T-cell (primary cell): ENCODE data around the gene ARHGEF28. TPM values are rescaled to one million over a fixed set of nuclear protein-coding genes. Genes with fewer than 3 reads are reported as not detected.

Experiments
- ATAC-seq, 4 experiments: fragments of 200-7000 bp in 3 of 4; fragments of 150-1000 bp in 1 of 4; cut with Tn5 transposase; replicated peaks in 1 of 4; 1 replicate in 3 of 4; 2 replicates in 1 of 4; pipeline ENCODE4 v1.10.0; 2021; ENCODE audit warnings: moderate library complexity in 3 of 4, mild to moderate bottlenecking in 2 of 4, moderate number of reproducible peaks in 1 of 4
- CTCF ChIA-PET, 2 donors: fragments of 300-600 bp; sonication (Branson Sonifier 250); formaldehyde crosslinking; loops; one replicate each; lab custom pipeline; 2022; ENCODE audit warnings: antibody characterized with exemption in 2 of 2; lab: Charles Lee
- POLR2A ChIA-PET, 2 donors: fragments of 300-600 bp; sonication (Branson Sonifier 250); formaldehyde crosslinking; loops; one replicate each; lab custom pipeline; 2022; ENCODE audit warnings: antibody characterized with exemption in 2 of 2; lab: Charles Lee
- DNase-seq, 35 experiments: peaks; one replicate each; pipeline versions ENCODE4 v3.0.0 to v3.0.0-alpha.2; 2013 to 2023
- H3K27ac ChIP-seq: one replicate; pipeline ENCODE4 v1.5.1; 2013; ENCODE audit warnings: low read length
- H3K27me3 ChIP-seq, 2 experiments: replicated peaks in 1 of 2; 1 replicate in 1 of 2; 2 replicates in 1 of 2; pipeline versions ENCODE4 v1.6.1 to v1.7.0; 2013; ENCODE audit warnings: low read length in 1 of 2, mixed read lengths in 1 of 2; ENCODE audit not compliant: control insufficient read depth in 2 of 2, insufficient read depth in 2 of 2; ENCODE audit errors: extremely low read depth in 1 of 2
- H3K36me3 ChIP-seq, 2 donors: 1 replicate in 1 of 2; 2 replicates in 1 of 2; pipeline versions ENCODE4 v1.6.1 to v1.7.0; 2013; ENCODE audit warnings: low read length in 1 of 2; ENCODE audit not compliant: control insufficient read depth in 2 of 2, insufficient read depth in 1 of 2; ENCODE audit errors: extremely low read depth in 1 of 2
- H3K4me1 ChIP-seq, 2 experiments: 1 replicate in 1 of 2; 2 replicates in 1 of 2; pipeline versions ENCODE4 v1.6.1 to v1.7.0; 2013; ENCODE audit warnings: low read length in 2 of 2, mixed read lengths in 1 of 2; ENCODE audit not compliant: insufficient read depth in 2 of 2, control insufficient read depth in 1 of 2; ENCODE audit errors: extremely low read depth in 1 of 2
- H3K4me3 ChIP-seq, 2 donors: 1 replicate in 1 of 2; 2 replicates in 1 of 2; pipeline versions ENCODE4 v1.5.1 to v1.7.0; 2013; ENCODE audit warnings: mild to moderate bottlenecking in 2 of 2, low read length in 1 of 2, moderate library complexity in 1 of 2; ENCODE audit not compliant: control insufficient read depth in 1 of 2; ENCODE audit errors: extremely low read depth in 1 of 2
- H3K9me3 ChIP-seq: 2 replicates; pipeline ENCODE4 v1.7.0; 2013
- H3K27ac Mint-ChIP-seq, 2 donors: one replicate each; pipeline ENCODE4 v1.8.0; 2020 to 2021; ENCODE audit warnings: mild to moderate bottlenecking in 2 of 2, mixed read lengths in 2 of 2
- H3K27me3 Mint-ChIP-seq, 2 donors: one replicate each; pipeline ENCODE4 v1.8.0; 2021 to 2022; ENCODE audit warnings: mixed read lengths in 2 of 2
- H3K36me3 Mint-ChIP-seq: one replicate; pipeline ENCODE4 v1.8.0; 2021; ENCODE audit warnings: mixed read lengths
- H3K4me1 Mint-ChIP-seq, 3 donors: one replicate each; pipeline ENCODE4 v1.8.0; 2020 to 2022; ENCODE audit warnings: mixed read lengths in 3 of 3, mild to moderate bottlenecking in 1 of 3
- H3K4me3 Mint-ChIP-seq, 3 donors: one replicate each; pipeline ENCODE4 v1.8.0; 2020 to 2022; ENCODE audit warnings: mild to moderate bottlenecking in 3 of 3, mixed read lengths in 3 of 3, moderate library complexity in 3 of 3
- H3K9me3 Mint-ChIP-seq, 3 donors: one replicate each; pipeline ENCODE4 v1.8.0; 2020 to 2022; ENCODE audit warnings: mixed read lengths in 3 of 3
- WGBS: methylation state at CpG from one replicate; pipeline ENCODE4 v1.1.5; 2013; ENCODE audit warnings: missing lambda C conversion rate; ENCODE audit not compliant: insufficient coverage; 5-methylcytosine and 5-hydroxymethylcytosine counted together
- total RNA-seq, 35 experiments: library from RNA in 6 of 35; stranded (reverse) in 6 of 35; fragments of 120-200 nt in 1 of 35; gene quantifications; one replicate each; pipeline versions ENCODE4 v1.2.1 to v1.2.4 and lab custom pipeline; 2013 to 2026

Gene ARHGEF28
- total RNA-seq, 5 donors from 2014 or later (not counting 1 experiment from before 2014, with no cell fraction given), result 0.05 to 0.73 (median 0.36) TPM

DNA sequence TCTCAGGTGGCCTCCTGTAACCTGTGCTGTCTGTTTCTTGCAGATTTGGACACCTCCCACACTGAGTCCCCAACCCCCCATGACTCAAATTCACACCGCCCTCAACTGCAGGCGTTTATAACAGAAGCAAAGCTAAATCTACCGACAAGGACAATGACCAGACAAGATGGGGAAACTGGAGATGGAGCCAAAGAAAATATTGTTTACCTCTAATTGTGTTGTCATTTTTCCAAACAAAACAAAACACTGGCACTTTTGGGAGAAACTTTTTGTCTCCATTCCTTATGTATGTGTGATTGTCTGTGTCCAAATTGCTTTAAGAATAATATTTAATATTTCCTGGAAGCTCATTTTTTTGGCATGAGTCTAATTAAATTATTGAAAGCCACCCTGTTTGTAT is 314.8 kb downstream of the ARHGEF28 start:
- no peaks in the 10 kb centered on the region for H3K4me1 Mint-ChIP-seq
- POLR2A ChIA-PET, result no interaction called here
- Histone ChIP-seq H3K4me3 (no peak overlapping the region), H3K36me3 (no peaks in the 10 kb centered on the region), H3K9me3 (no peaks in the 10 kb centered on the region), H3K27me3 (peaks cover 0 to 4% of the 10 kb centered on the region in 2 experiments), H3K27ac (no peak overlapping the region), H3K4me1 (no peaks in the 10 kb centered on the region)
- H3K36me3 Mint-ChIP-seq, result no peaks in the 10 kb centered on the region
- WGBS, result no CpG with 5 or more reads among the region's 3 CpGs
- no peak overlapping the region for H3K27ac Mint-ChIP-seq
- ATAC-seq, result no peak
- CTCF ChIA-PET, result no interaction called here
- H3K4me3 Mint-ChIP-seq, result no peak overlapping the region
- peaks cover 3 to 12% (median 4%) of the 10 kb centered on the region in 3 donors for H3K9me3 Mint-ChIP-seq
- H3K27me3 Mint-ChIP-seq, result peaks cover 7 to 24% of the 10 kb centered on the region in 2 donors
- DNase-seq, result no peak

DNA sequence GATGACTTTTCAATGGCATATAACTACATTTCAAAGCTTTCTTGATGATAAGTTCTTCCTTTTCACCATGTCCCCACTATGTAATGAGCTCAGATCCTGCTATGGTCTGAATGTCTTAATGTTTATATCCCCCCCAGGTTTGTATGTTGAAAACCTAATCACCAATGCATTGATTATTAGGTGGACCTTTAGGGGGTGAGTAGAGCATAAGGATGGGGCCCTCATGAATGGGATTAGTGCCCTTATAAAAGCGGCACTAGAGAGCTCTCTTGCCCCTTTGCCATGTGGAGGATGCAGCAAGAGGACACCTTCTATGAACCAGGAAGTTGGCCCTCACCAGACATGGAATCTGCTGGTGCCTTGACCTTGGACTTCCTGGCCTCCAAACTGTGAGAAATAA is 316.8 kb downstream of the ARHGEF28 start:
- Histone ChIP-seq H3K27me3 (peaks cover 0 to 4% of the 10 kb centered on the region in 2 experiments), H3K4me1 (no peaks in the 10 kb centered on the region), H3K27ac (no peak overlapping the region), H3K4me3 (no peak overlapping the region), H3K36me3 (no peaks in the 10 kb centered on the region), H3K9me3 (no peaks in the 10 kb centered on the region)
- ATAC-seq, result no peak
- H3K4me1 Mint-ChIP-seq, result no peaks in the 10 kb centered on the region
- DNase-seq, result no peak
- WGBS, result 100% methylated on average over 1 of the region's 1 CpG
- no peak overlapping the region for H3K4me3 Mint-ChIP-seq
- no peaks in the 10 kb centered on the region for H3K36me3 Mint-ChIP-seq
- H3K27ac Mint-ChIP-seq, result no peak overlapping the region
- H3K9me3 Mint-ChIP-seq, result peaks cover 3 to 12% (median 4%) of the 10 kb centered on the region in 3 donors
- peaks cover 7 to 19% of the 10 kb centered on the region in 2 donors for H3K27me3 Mint-ChIP-seq
- ChIA-PET CTCF (no interaction called here), POLR2A (no interaction called here)

- Mint-ChIP-seq H3K27me3 (peaks cover 7 to 19% of the 10 kb centered on the region in 2 donors), H3K9me3 (peaks cover 3 to 12% (median 4%) of the 10 kb centered on the region in 3 donors), H3K4me3 (no peak overlapping the region), H3K4me1 (no peaks in the 10 kb centered on the region), H3K27ac (no peak overlapping the region), H3K36me3 (no peaks in the 10 kb centered on the region)
- Histone ChIP-seq H3K27ac (no peak overlapping the region), H3K4me3 (no peak overlapping the region), H3K27me3 (peaks cover 0 to 4% of the 10 kb centered on the region in 2 experiments), H3K9me3 (no peaks in the 10 kb centered on the region), H3K4me1 (no peaks in the 10 kb centered on the region), H3K36me3 (no peaks in the 10 kb centered on the region)
- ATAC-seq (no peak), DNase-seq (no peak)
- ChIA-PET CTCF (no interaction called here), POLR2A (no interaction called here)
- WGBS, result no CpG with 5 or more reads among the region's 1 CpG
Observed at GRCh38 chr5:73943397-73943796, 317.4 kb downstream of the ARHGEF28 start.

DNA sequence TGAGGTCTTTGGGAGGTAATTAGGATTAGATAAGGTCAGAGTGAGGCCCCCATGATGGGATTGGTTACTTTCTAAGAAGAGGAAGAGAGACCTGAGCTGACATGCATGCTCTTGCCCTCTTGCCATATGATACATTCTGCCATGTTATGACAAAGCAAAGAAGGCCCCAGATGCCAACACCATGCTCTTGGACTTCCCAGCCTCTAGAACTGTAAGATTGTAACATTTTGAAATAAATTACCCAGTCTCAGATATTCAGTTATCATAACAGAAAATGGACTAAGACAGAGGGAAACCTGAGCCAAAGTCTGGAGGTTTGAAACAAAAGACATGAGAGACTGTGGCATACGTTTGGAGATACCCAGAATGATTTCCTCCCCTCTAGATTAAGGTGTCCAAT is 318.6 kb downstream of the ARHGEF28 start:
- Mint-ChIP-seq H3K27ac (no peak overlapping the region), H3K27me3 (peaks cover 7 to 18% of the 10 kb centered on the region in 2 donors), H3K4me1 (no peaks in the 10 kb centered on the region), H3K4me3 (no peak overlapping the region), H3K9me3 (peaks cover 3 to 12% (median 4%) of the 10 kb centered on the region in 3 donors), H3K36me3 (no peaks in the 10 kb centered on the region)
- no CpG with 5 or more reads among the region's 1 CpG for WGBS
- ChIA-PET CTCF (no interaction called here), POLR2A (no interaction called here)
- DNase-seq (no peak), ATAC-seq (no peak)
- Histone ChIP-seq H3K4me1 (no peaks in the 10 kb centered on the region), H3K27ac (no peak overlapping the region), H3K9me3 (no peaks in the 10 kb centered on the region), H3K36me3 (no peaks in the 10 kb centered on the region), H3K27me3 (no peaks in the 10 kb centered on the region), H3K4me3 (no peak overlapping the region)

DNA sequence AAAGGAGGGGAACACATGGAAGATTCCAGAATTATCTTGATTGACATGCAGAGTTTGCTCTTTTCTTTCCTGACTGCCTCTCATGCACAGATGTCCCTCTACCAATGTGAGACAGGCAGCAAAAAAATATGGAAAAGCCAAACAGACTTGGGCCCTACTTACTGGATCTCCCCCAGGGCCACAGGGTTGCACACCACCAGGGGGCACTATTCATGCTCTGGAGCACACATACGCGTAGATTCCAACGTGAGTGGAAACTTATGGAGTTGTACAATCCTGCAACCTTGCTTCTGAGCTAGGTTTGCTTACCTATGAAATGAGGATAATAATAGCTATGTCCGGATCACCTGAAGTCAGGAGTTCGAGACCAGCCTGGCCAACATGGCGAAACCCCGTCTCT is 319.5 kb downstream of the ARHGEF28 start:
- ATAC-seq, result no peak
- POLR2A ChIA-PET, result no interaction called here
- WGBS, result 96% methylated on average over 3 of the region's 7 CpGs
- Histone ChIP-seq H3K4me3 (no peak overlapping the region), H3K36me3 (no peaks in the 10 kb centered on the region), H3K27me3 (no peaks in the 10 kb centered on the region), H3K9me3 (no peaks in the 10 kb centered on the region), H3K27ac (no peak overlapping the region), H3K4me1 (no peaks in the 10 kb centered on the region)
- CTCF ChIA-PET, result no interaction called here
- H3K4me3 Mint-ChIP-seq, result no peak overlapping the region
- H3K27ac Mint-ChIP-seq, result no peak overlapping the region
- H3K4me1 Mint-ChIP-seq, result no peaks in the 10 kb centered on the region
- peak in 5 of 35 experiments; percentile 1 to 19 (median 2) for DNase-seq
- H3K9me3 Mint-ChIP-seq, result peaks cover 3 to 12% (median 4%) of the 10 kb centered on the region in 3 donors
- no peaks in the 10 kb centered on the region for H3K36me3 Mint-ChIP-seq
- peaks cover 7 to 18% of the 10 kb centered on the region in 2 donors for H3K27me3 Mint-ChIP-seq

DNA sequence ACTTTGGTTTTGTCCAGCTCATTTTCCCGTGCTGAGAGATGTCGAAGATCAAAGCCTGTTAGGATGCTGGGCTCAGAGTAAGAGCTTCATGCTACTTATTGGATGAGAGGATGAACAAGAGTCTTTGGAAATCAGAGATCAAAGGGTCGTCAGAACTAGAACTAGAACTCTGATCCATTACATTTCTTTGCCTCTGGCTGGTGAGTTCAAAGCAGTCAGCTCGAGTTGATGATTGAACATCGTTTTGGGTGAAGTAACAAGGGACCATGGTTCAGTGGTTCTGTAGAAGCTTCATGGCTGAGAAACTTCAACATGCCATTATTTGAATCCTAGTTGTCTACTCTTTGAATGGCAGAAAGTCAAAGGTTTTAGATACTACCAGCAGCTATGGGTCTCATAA is 320.3 kb downstream of the ARHGEF28 start:
- Mint-ChIP-seq H3K27me3 (peaks cover 5 to 21% of the 10 kb centered on the region in 2 donors), H3K4me3 (no peak overlapping the region), H3K27ac (no peak overlapping the region), H3K4me1 (no peaks in the 10 kb centered on the region), H3K9me3 (peaks cover 3 to 12% (median 4%) of the 10 kb centered on the region in 3 donors), H3K36me3 (no peaks in the 10 kb centered on the region)
- POLR2A ChIA-PET, result no interaction called here
- WGBS, result 20% methylated on average over 2 of the region's 5 CpGs
- H3K4me1 ChIP-seq, result no peaks in the 10 kb centered on the region
- CTCF ChIA-PET, result interaction anchor here in 1 of 2 donors (0.5 kb wide), 1 partner anchor 29 kb away, joined by 4 read pairs; no protein-coding TSS in a partner anchor
- DNase-seq (no peak), ATAC-seq (no peak)
- H3K27me3 ChIP-seq, result no peaks in the 10 kb centered on the region
- no peaks in the 10 kb centered on the region for H3K36me3 ChIP-seq
- no peak overlapping the region for H3K4me3 ChIP-seq
- H3K27ac ChIP-seq, result no peak overlapping the region
- H3K9me3 ChIP-seq, result no peaks in the 10 kb centered on the region
